HG02852 (cell line): ENCODE data around the gene ARHGEF28.

Source experiments
- ATAC-seq: cut with Tn5 transposase; IDR thresholded peaks from one replicate; pipeline ENCODE4 v1.9.1; 2021; ENCODE audit warnings: mild to moderate bottlenecking, moderate library complexity; ENCODE audit not compliant: unreplicated experiment

ARHGEF28 gene

DNA sequence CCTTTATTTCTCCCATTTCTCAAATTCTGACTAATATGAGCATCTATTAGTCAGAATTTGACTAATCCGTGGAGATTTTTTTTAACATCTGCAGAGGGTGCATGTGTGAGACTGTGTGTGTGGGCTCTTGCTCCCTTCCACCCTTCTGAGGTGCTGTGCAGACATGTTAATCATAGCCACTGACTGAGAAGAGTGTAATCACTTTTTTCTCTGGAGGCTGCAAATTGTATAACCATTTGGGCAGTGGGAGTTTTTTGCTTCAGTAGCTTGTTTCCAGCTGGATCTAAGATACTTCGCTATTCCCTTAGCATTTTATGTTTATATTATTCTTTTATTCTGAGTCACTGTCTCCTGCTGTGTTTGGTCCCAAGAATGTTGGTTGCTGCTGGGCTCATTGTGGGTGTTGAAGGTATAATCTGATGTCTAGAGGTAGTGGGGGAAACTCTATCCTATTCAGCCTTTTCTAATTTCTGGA, 66.2 kb downstream of the ARHGEF28 start:
- peak; percentile 45 for ATAC-seq

- ATAC-seq: no peak
These were observed 67.0 kb downstream of the ARHGEF28 start for GRCh38 chr5:73692981-73693380.

GRCh38 chr5:73693573-73694061, 67.6 kb downstream of the ARHGEF28 start:
- no peak for ATAC-seq

GRCh38 chr5:73694089-73694488, 68.1 kb downstream of the ARHGEF28 start:
- peak; percentile 42 for ATAC-seq

DNA sequence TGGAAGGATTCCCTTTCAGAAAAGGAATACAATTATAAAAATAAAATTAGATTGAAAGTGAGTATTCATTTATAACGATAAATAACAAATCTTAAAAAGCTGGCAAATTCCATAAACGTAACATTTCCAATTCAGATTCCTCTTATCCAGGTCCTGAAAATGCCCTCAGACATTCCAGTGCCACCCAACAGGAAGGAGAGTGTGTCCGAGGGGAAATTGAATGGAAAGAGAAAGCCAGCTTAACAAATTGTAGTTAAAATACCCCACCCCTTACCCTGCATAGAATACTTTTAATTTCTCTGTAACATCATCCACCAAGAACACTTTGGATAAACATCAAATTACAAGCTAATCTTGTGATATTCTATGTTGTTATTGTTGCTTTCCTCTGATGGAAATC, 72.0 kb downstream of the ARHGEF28 start:
- ATAC-seq: no peak

- ATAC-seq: no peak
These were observed 75.6 kb downstream of the ARHGEF28 start for GRCh38 chr5:73701566-73701965.

DNA sequence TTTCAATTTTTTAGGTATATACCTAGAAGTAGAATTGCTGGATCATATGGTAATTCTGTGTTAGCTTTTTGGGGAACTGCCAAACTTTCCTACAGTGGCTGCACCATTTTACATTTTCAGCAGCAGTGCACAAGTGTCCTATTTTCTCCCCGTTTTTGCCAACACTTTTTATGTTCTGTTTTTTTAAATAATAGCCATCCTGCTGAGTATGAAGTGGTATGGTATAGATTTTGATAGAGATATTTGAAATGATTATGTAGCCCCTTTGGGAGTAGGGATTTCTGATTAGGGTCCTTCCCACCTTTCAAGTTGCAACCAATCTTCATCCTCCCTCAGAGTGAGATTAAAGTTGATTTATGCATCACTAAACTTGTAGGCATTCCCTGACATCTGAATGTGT, 76.5 kb downstream of the ARHGEF28 start:
- ATAC-seq: no peak

DNA sequence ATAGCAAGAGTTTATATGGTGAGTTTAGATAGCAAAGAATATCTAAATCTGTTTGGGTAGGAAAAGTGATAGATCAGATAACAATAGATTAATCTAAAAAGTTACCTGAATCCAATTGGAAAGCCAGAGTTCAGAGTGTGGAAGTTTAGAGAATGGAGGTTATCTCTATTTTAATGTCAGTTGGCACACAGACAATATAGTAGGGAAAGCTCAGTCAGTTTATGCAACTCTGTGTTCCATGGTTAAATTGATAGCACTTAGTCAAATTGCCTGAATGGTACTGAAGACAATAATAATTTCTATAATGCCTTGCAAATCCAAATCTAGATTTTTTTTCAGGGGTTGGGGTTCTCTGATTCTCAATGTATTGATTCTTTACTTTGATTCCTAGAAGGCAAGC, 77.0 kb downstream of the ARHGEF28 start:
- ATAC-seq: no peak

GRCh38 chr5:73705364-73705763, 79.4 kb downstream of the ARHGEF28 start:
- ATAC-seq: no peak

- ATAC-seq: no peak
These were observed 81.0 kb downstream of the ARHGEF28 start for GRCh38 chr5:73706963-73707362.

DNA sequence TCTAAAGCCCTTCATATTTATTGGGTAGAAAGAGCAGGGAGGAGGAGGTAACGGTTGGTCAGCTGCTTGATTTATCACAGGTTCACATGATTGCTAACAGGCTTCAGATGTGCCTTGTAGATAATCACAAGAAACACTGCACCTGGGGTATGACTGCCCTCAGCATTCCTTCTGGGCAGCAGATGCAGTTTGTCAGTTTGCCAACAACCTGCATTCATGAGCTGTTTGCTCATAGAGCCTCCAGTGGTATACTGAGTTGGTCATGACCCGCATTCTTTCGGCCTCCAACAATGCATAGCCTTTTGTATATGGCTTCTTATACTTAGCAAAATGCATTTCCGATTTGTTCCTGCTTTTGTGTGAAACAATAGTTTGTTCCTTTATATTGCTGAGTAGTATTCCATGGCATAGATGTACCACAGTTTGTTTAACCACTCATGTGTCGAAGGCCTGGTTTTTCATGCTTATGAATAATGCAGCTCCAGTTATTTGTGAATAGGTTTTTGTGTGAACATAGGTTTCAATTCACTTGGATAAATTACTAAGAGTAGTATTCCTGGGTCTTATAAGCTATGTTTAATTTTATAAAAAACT, 83.6 kb downstream of the ARHGEF28 start:
- ATAC-seq: no peak

DNA sequence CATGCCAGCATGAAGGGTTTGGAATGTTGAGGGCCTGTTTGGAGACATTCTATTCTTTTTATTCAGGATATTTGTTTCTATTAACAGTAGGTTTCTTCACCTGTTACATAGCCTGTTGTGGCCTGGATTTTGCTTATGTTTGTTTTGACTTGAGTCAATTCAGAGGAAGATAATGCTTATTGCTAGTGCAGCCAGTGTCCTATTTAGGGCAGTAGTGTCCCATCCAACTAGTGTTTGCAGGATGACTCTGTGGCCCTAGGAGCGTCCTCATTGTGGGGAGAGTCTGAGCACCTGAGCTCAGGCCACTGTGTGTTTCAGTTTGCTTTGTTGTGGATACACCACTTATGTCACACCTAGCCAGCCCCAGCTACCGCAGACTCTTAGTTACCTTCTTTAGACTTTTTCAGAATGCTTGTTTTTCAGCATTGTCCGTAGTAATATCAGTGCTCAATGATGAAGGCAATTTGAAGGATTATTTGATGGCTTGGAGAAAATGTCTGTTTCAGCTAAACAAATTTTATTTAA, 90.3 kb downstream of the ARHGEF28 start:
- no peak for ATAC-seq

DNA sequence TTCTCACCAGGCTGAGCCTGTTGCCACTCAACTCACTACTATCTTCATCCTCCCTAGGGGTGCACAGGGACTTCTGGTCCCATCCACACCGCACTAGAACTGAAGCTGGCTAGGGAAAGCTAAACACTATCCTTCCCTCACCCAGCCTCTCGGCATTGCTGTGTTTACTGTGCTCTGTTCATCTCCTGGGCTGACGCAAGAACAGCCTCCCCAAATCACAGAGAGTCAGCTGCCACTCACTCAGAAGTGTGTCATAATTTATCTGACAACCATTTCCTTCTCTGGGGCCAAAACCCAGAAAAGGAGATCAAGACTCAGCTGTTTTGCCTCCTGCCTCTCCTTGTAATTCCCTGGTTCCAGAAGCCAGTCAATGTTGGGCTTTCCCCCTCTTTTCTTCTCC, 92.8 kb downstream of the ARHGEF28 start:
- ATAC-seq: no peak

DNA sequence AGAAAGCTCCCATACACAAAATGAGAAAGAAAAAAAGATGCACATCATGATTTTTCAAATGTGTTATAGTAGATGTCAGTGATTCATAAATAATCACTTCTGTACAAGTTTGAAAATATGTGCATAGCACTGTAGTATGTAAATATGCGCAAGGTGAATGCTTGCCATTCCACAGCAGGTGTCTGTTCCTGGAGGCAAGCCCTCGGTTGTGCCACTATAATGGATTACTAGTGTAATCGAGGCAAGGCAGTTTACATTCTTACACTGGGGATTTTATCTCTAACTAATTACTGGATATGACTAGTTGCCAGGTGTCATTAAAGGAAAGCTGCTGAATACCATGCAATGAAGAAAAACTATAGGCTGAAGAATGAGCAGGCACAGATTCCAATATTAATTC, 93.6 kb downstream of the ARHGEF28 start:
- no peak for ATAC-seq

GRCh38 chr5:73722231-73722630, 96.2 kb downstream of the ARHGEF28 start:
- ATAC-seq: no peak

GRCh38 chr5:73726071-73726470, 100.1 kb downstream of the ARHGEF28 start:
- ATAC-seq: no peak

GRCh38 chr5:73726606-73727231, 100.7 kb downstream of the ARHGEF28 start:
- ATAC-seq: no peak

GRCh38 chr5:73727470-73727869, 101.5 kb downstream of the ARHGEF28 start:
- no peak for ATAC-seq

GRCh38 chr5:73728493-73729273, 102.7 kb downstream of the ARHGEF28 start:
- ATAC-seq: no peak

DNA sequence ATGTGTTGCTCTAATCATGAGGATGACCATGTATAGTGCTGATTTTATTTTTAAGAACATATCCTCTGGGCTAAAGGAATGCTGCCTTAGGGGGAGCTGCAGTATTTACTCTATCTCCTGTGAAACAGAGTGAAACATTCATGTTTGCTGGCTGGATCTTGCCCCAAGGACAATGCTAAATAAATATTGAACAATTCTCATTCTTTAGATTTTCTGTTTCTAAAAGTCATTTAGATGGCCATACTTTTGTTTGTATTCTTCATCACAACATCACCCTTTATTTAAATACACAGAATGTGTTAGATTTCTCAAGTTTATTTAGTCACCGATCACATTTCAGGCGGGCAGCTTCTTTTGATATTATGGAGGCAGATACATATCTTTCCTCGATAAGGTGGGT, 103.3 kb downstream of the ARHGEF28 start:
- no peak for ATAC-seq

DNA sequence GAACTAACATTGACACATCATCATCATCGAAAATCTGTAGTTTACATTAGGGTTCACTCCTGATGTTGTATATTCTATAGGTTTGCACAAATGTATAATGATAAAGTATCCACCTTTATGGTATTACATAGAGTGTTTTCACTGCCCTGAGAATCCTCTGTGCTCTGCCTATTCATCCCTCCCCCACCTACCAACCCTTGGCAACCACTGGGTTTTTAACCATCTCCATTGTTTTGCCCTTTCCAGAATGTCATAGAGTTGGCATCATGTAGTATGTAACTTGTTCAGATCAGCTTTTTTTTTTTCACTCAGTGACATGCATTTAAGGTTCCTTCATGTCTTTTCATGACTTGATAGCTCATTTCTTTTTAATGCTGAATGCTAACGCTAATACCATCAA, 106.0 kb downstream of the ARHGEF28 start:
- ATAC-seq: no peak

- ATAC-seq: no peak
These were observed 107.2 kb downstream of the ARHGEF28 start for GRCh38 chr5:73733219-73733618.
